8988T (cell line): ENCODE data around the gene RFX4.

Experiments
- DNase-seq: peaks from one replicate; pipeline ENCODE4 v3.0.0; 2011

Gene RFX4

DNA sequence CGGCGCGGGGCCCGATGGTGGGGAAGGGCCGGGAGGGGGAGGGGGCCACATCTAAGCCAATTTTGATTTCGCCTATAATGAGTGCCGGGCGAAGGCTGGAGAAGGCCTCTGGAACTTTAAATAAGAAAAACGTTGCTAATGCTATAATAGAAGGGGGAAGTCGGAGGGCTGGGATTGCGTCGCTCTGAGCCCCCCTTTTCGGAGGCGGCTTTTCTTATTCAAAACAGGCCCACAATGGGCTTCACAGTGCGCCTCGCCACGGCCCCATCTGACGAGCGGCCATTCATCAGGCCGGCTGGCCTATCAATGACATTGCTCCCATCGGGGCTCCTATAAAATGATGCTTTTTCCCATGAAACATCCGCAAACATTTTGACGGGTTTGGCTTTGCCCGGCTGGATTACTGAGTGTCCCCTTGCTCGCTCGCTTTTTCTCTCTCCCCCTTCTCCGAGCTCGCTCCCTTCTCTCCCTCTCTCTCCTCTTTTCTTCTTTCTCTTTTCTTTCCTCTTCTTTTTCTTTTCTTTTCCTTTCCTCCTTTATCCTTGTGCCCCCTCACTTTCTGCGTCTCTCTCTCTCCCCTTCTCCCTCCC lies at the start of gene RFX4:
Gene RFX4 (plus strand): TSS at position 364 of the 590 bp plus-strand sequence. CDS start 317 bp downstream, outside the sequence.
- no peak for DNase-seq

- no peak for DNase-seq
Observed at GRCh38 chr12:106541201-106541600, 41.6 kb upstream of the RFX4 start.

GRCh38 chr12:106551410-106551809 lies 31.4 kb upstream of the RFX4 start:
- no peak for DNase-seq

- DNase-seq = no peak
Observed at GRCh38 chr12:106552228-106552627, 30.6 kb upstream of the RFX4 start.

DNA sequence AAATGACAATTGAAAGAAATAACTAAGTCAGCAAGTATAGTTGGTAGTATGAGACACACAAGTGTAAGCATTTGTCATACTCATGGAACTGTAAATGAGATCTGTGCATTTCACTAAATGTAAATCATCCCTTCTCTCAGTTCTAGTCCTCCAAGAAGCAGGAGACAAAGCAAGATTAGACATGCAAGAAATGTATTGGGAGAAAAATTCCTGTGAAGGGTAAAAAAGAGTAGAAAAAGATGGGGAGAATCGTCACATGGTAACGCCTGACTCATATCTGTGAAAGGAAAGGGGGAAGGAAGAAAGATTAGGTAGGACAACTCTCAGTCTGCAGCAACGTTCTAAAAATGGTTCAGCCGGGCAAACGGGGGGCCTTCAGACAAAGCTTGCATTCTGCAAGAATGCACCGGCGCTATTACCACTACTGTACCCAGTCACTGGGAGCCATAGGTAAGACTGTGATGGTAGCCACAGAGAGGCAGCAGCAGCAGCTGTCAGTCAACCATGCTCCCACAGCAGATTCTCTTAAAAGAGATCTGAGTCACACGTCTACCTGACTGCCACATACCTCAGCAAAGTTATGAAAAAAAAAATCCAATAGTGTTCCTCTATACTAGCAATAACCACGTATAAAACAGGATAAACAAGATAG lies 18.0 kb upstream of the RFX4 start:
- no peak for DNase-seq

GRCh38 chr12:106566771-106567170 lies 16.0 kb upstream of the RFX4 start:
- DNase-seq = no peak

GRCh38 chr12:106573239-106573638 lies 9.6 kb upstream of the RFX4 start:
- no peak for DNase-seq

DNA sequence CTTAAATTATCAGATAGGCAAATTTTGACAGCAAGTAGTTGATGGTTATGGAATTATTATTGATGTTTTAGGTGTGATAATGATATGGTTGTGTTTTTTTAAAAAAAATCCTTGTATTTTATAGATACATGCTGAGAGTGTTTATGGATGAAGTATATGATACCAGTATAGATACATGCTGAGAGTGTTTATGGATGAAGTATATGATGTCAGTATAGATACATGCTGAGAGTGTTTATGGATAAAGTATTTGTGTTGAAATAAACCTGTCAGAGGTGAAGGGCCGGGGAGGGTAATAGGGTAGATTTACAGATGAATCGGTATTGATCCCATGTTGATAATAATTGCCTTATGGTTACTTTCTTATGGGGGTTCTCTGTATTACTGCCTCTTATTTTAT lies 6.0 kb upstream of the RFX4 start:
- no peak for DNase-seq

DNA sequence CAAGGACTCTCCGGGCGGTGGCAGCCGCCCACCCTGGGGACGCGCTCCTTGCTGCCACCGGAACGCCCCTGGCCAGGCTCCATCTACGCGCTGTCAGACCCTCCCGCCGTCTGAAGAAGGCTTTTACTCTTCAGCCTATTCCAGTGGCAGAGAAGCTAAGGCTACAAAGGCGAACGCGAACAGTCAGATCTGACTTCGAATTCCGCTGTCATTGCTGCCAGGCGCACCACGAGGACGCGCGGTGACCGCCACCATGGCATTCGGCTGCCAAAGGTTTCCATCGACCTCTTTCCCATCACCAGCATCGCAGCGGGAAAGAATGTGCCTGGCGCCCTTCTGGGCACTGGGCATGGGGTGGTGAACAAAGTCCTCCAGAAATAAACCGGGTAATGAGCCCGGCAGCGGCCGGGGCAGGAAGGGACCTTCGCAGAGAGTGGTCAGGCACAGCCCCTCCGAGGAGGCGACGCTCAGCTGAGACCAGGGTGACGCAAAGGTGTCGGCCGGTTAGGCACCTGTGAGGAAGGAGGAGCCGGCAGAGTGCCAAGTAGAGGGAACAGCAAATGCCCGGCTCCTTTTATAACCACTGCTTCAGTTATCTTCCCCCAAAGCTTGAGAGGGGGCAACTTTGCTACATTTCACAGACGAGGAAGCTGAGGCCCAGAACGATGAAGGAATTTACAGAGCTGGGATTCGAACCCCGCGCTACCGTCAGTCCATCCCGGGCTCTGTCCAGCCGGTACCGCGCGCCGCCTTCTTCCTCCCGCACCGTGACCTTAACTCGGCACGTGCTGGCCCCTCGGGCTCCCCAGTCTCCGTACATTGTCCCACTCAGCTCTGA lies 1.9 kb upstream of the RFX4 start:
- DNase-seq = no peak

GRCh38 chr12:106581543-106582248 lies 1.1 kb upstream of the RFX4 start:
- DNase-seq = no peak

- no peak for DNase-seq
Observed at GRCh38 chr12:106582249-106582591, 584 bp upstream of the RFX4 start.

DNA sequence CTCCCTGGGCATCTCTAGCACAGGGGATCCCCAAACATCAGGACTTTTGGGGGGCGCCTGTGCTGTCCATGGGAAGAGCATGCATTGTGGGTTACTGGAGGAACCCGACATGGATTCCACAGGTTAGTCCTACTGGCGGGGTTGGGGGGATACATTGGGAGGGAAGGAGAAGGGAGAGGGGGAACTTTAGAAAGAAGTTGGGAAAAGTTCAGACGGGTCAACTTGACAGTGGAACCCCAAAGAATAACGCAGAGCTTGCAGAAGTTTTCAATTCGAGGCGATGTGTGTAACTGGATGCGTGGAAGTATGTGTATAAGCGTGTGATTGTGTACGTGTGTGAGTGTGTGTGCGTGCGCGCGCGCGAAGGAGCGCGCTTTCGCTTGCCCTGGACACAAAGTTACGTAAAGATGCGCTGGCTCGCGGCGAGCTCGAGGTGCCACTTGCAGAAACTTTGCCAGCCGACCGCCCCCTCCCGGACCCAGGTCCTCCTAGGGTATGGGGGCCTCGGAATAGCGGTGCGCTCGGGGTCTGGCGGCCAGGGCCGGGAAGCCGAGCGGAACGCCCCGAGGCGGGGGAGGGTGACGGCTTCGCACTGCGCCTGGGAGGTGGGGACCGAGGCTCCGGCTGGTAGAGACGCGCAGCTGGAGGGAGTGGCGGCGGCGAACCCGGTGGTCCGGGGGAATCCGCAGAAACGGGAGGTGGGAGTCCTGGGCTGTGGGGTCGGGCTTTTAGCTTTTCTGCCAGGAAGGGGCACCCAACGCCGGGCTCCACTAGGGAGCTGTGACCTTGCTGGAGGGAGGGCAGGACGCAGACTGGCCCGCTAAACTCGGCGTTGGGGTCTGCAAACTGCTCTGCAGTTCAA lies 669 bp downstream of the RFX4 start:
- DNase-seq = no peak

- no peak for DNase-seq
Observed at GRCh38 chr12:106584104-106585064, 1.6 kb downstream of the RFX4 start.

DNA sequence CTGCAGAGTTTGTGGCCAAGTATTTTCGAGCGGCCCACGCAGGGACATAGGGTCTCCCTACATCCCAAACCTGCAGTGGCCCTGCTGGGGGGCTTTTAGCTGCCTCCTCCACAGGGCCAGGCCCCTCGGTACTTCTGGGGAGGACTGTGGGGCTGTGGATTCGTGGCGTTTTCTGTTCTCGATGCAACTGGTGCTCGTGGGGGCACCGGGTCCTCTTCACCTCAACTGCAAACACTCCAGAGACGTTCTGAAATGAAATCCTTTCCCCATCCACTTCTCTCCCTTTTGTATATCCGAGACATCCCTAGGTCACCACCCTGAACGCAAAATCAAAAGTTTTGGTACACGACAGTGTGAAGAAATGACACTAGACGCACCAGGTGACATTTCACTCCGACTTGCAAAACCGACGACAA lies 2.3 kb downstream of the RFX4 start:
- no peak for DNase-seq

DNA sequence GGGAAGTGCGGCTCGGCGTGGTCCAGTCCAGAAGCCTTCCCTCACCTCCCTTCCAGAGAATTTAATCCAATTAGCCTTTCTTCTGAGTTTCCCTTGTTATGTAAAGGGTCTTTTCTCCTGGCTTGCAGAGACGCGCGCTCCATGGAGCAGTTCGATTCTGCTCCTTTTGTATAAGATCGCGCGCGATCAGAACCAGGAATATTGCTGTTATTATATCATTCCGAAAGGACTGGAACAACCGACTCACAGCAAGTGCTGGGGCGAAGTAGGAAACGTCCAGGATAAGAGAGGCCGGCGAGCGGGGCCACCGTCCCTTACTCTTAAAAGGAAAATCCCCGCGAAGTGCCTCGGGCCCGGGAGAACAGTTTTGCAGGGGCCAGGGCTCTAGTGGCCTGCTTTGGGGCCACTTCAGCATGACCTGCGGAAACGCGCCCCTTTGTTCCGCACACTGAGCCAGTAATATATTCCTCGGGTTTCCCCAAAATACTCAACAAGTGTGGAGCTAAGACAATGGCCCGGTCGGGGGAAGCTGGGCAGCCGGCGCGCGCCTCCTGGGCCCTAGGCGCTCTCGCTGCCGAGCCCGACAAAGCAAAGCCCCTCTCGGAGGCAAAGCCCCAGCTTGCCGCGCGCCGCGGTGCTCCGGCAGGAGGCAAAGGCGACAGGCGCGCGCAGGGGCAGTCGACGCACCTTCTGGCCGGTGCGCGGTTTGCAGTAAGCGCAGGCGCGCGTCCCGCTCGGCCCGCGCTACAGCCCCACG lies 2.9 kb downstream of the RFX4 start:
- no peak for DNase-seq

- no peak for DNase-seq
Observed at GRCh38 chr12:106586278-106586802, 3.5 kb downstream of the RFX4 start.

GRCh38 chr12:106586803-106587684 lies 4.2 kb downstream of the RFX4 start:
- DNase-seq = no peak

- no peak for DNase-seq
Observed at GRCh38 chr12:106588771-106589170, 6.0 kb downstream of the RFX4 start.

GRCh38 chr12:106590601-106591000 lies 7.8 kb downstream of the RFX4 start:
- no peak for DNase-seq
